Pancreas (tissue), 10 donors: ENCODE data around the gene GIMAP8. TPM values are rescaled to one million over a fixed set of nuclear protein-coding genes. Genes with fewer than 3 reads are reported as not detected.

Experiments used
- ATAC-seq, 4 donors: fragments of 200-7000 bp; cut with Tn5 transposase; one replicate each; pipeline versions ENCODE4 v1.8.0 to v1.9.1; 2020; ENCODE audit warnings: mild to moderate bottlenecking in 4 of 4, moderate library complexity in 4 of 4
- DNase-seq, 6 donors: peaks; one replicate each; pipeline ENCODE4 v3.0.0-alpha.2; 2020
- FAIRE-seq: peaks from 2 replicates; lab custom pipeline; 2012; peaks lifted over from hg19 to GRCh38; lab: Jason Lieb, UNC
- H3K27ac ChIP-seq, 4 donors: fragments of 200-600 bp; sonication (generic); 1 replicate in 3 of 4; 2 replicates in 1 of 4; pipeline versions ENCODE4 v1.5.0 to v1.8.0; 2020
- H3K27me3 ChIP-seq, 4 donors: fragments of 200-600 bp; one replicate each; pipeline ENCODE4 v1.8.0; 2021
- H3K36me3 ChIP-seq, 3 donors: fragments of 200-600 bp; sonication (generic) in 1 of 3; one replicate each; pipeline versions ENCODE4 v1.5.0 to v1.8.0; 2020 to 2021
- H3K4me1 ChIP-seq, 3 donors: fragments of 200-600 bp; one replicate each; pipeline ENCODE4 v1.8.0; 2021
- H3K4me3 ChIP-seq, 4 donors: fragments of 200-600 bp; sonication (generic) in 2 of 4; one replicate each; pipeline versions ENCODE4 v1.5.0 to v1.8.0; 2020 to 2021
- H3K9me3 ChIP-seq, 4 donors: fragments of 200-600 bp; one replicate each; pipeline ENCODE4 v1.8.0; 2021
- CTCF ChIP-seq, 4 donors: fragments of 200-600 bp; sonication (generic) in 3 of 4; IDR thresholded peaks; one replicate each; pipeline versions ENCODE4 v1.5.0 to v1.8.0; 2021; ENCODE audit warnings: antibody characterized with exemption in 4 of 4
- WGBS, 2 donors: extraction: QIAGEN DNeasy Blood & Tissue Kit; methylation state at CpG; one replicate each; pipeline ENCODE4 v1.1.7; 2013; 5-methylcytosine and 5-hydroxymethylcytosine counted together
- intact Hi-C, 3 donors: fragments of 100-400 bp; cut with DNase I; formaldehyde crosslinking; loops; one replicate each; pipeline versions ENCODE4 v1.11.1 to v1.14.2; 2022
- polyA plus RNA-seq, 2 donors: library from polyadenylated mRNA; stranded (reverse); fragments of 200-250 nt; gene quantifications; one replicate each; pipeline ENCODE4 v1.2.3, GENCODE V29; 2013
- total RNA-seq, 6 donors: library from RNA; stranded (reverse); fragmentation: NEBNext Ultra II Directional in 4 of 6; extraction: Animal tissue kit (Norgen Biotek cat#: 25700) in 4 of 6; gene quantifications; one replicate each; pipeline versions ENCODE4 v1.2.1 to v1.2.4, GENCODE V29; 2021 to 2023
- donor health status: healthy with polysubstance abuse.
- donor health status: DM: no; HTN: no; CAD: no; lungs with moderate emphysema.
- donor health status: DM: no; HTN: no; CAD: no.
- donor health status: control.
- donor health status: control.
- donor health status: Bipolar disorder and iron deficiency.
- donor health status: DM: yes; HTN: yes; CAD: no.
- donor health status: DM: no; HTN: no; CAD: no.
- donor health status: DM: no; HTN: no; CAD: no.
- donor health status: DM: yes; HTN: yes; CAD: no.

Gene GIMAP8
- total and polyA plus RNA-seq, 8 donors = 0.75 to 5.9 (median 2.2) TPM

GRCh38 chr7:150465414-150465813 lies 15.0 kb downstream of the GIMAP8 start:
- FAIRE-seq (no peak), ATAC-seq (no peak), DNase-seq (no peak)
- H3K9me3 ChIP-seq = no peaks in the 10 kb centered on the region
- intact Hi-C loops = no loop called here
- no peak overlapping the region for H3K4me3 ChIP-seq
- TF ChIP-seq CTCF (IDR thresholded peaks at IDR 0.05) = no peak
- 96 to 100% methylated on average over 2 of the region's 2 CpGs for WGBS, 2 donors
- H3K36me3 ChIP-seq = no peaks in the 10 kb centered on the region
- no peaks in the 10 kb centered on the region for H3K4me1 ChIP-seq
- H3K27ac ChIP-seq = no peak overlapping the region
- H3K27me3 ChIP-seq = no peaks in the 10 kb centered on the region

GRCh38 chr7:150466477-150466876 lies 16.0 kb downstream of the GIMAP8 start:
- H3K36me3 ChIP-seq = no peaks in the 10 kb centered on the region
- no peaks in the 10 kb centered on the region for H3K9me3 ChIP-seq
- DNase-seq = no peak
- ATAC-seq = no peak
- 62 to 64% methylated on average over 6 of the region's 6 CpGs for WGBS, 2 donors
- H3K27me3 ChIP-seq = no peaks in the 10 kb centered on the region
- H3K4me1 ChIP-seq = no peaks in the 10 kb centered on the region
- H3K4me3 ChIP-seq = no peak overlapping the region
- intact Hi-C loops = no loop called here
- no peak overlapping the region for H3K27ac ChIP-seq
- no peak for TF ChIP-seq CTCF (IDR thresholded peaks at IDR 0.05)
- FAIRE-seq = no peak

GRCh38 chr7:150468241-150468640 lies 17.8 kb downstream of the GIMAP8 start:
- H3K27me3 ChIP-seq = no peaks in the 10 kb centered on the region
- no peaks in the 10 kb centered on the region for H3K36me3 ChIP-seq
- no peaks in the 10 kb centered on the region for H3K4me1 ChIP-seq
- WGBS, 2 donors = 95 to 97% methylated on average over 3 of the region's 3 CpGs
- H3K4me3 ChIP-seq = no peak overlapping the region
- intact Hi-C loops = no loop called here
- no peak overlapping the region for H3K27ac ChIP-seq
- FAIRE-seq = no peak
- no peaks in the 10 kb centered on the region for H3K9me3 ChIP-seq
- no peak for TF ChIP-seq CTCF (IDR thresholded peaks at IDR 0.05)
- ATAC-seq = no peak
- no peak for DNase-seq

- no peak for TF ChIP-seq CTCF (IDR thresholded peaks at IDR 0.05)
- Histone ChIP-seq H3K4me3 (no peak overlapping the region), H3K9me3 (no peaks in the 10 kb centered on the region), H3K27ac (no peak overlapping the region), H3K36me3 (no peaks in the 10 kb centered on the region), H3K27me3 (no peaks in the 10 kb centered on the region), H3K4me1 (no peaks in the 10 kb centered on the region)
- no peak for ATAC-seq
- DNase-seq = no peak
- FAIRE-seq = no peak
- intact Hi-C loops = no loop called here
- WGBS, 2 donors = 54 to 55% methylated on average over 5 of the region's 5 CpGs
Measured at GRCh38 chr7:150471886-150472285, 21.5 kb downstream of the GIMAP8 start.

GRCh38 chr7:150473902-150474301 lies 23.5 kb downstream of the GIMAP8 start:
- no peak for TF ChIP-seq CTCF (IDR thresholded peaks at IDR 0.05)
- no peak for DNase-seq
- H3K27me3 ChIP-seq = no peaks in the 10 kb centered on the region
- no peaks in the 10 kb centered on the region for H3K9me3 ChIP-seq
- H3K4me1 ChIP-seq = no peaks in the 10 kb centered on the region
- no peak for FAIRE-seq
- ATAC-seq = no peak
- intact Hi-C loops = no loop called here
- WGBS, 2 donors = 70 to 72% methylated on average over 7 of the region's 7 CpGs
- no peak overlapping the region for H3K27ac ChIP-seq
- no peak overlapping the region for H3K4me3 ChIP-seq
- no peaks in the 10 kb centered on the region for H3K36me3 ChIP-seq
